Ishikawa (cell line): ENCODE results near the gene CDK6.

Experiments used
- CEBPB ChIP-seq: IDR thresholded peaks from 2 replicates; pipeline ENCODE4 v1.6.1; 2012
- EP300 ChIP-seq: IDR thresholded peaks from 2 replicates; pipeline ENCODE4 v1.6.1; 2012; ENCODE audit warnings: borderline replicate concordance
- FOXM1 ChIP-seq: IDR thresholded peaks from 2 replicates; pipeline ENCODE4 v1.6.1; 2012; ENCODE audit warnings: low read depth, borderline replicate concordance
- MAX ChIP-seq: IDR thresholded peaks from 2 replicates; pipeline ENCODE4 v1.6.1; 2012
- NFIC ChIP-seq: IDR thresholded peaks from 2 replicates; pipeline ENCODE4 v1.6.1; 2012
- RAD21 ChIP-seq: IDR thresholded peaks from 2 replicates; pipeline ENCODE4 v1.6.1; 2012; ENCODE audit warnings: low read depth
- REST ChIP-seq: IDR thresholded peaks from 2 replicates; pipeline ENCODE4 v1.6.1; 2012; ENCODE audit warnings: low read depth, mild to moderate bottlenecking
- TAF1 ChIP-seq: IDR thresholded peaks from 2 replicates; pipeline ENCODE4 v1.6.1; 2012; ENCODE audit warnings: low read depth, mild to moderate bottlenecking
- TCF12 ChIP-seq: IDR thresholded peaks from 2 replicates; pipeline ENCODE4 v1.6.1; 2012; ENCODE audit warnings: low read depth
- USF1 ChIP-seq: IDR thresholded peaks from 2 replicates; pipeline ENCODE4 v1.6.1; 2012
- YY1 ChIP-seq: IDR thresholded peaks from 2 replicates; pipeline ENCODE4 v1.6.1; 2012; ENCODE audit warnings: low read depth

GRCh38 chr7:92722541-92722940, 113.8 kb downstream of the CDK6 start:
- TF ChIP-seq EP300 (no peak), CEBPB (no peak), YY1 (no peak), RAD21 (no peak), TAF1 (no peak), USF1 (no peak), MAX (no peak), FOXM1 (no peak), TCF12 (no peak), REST (no peak), NFIC (no peak)
